GM18519 (cell line): ENCODE results near the gene ZNF547.
"Not testable (repeated sequence)": the region's sequence is repeated elsewhere in the genome, so short reads cannot be mapped to it uniquely, and the experiment has no call there.

Source experiments
- ATAC-seq: cut with Tn5 transposase; IDR thresholded peaks from one replicate; pipeline ENCODE4 v1.9.1; 2021; ENCODE audit warnings: mild to moderate bottlenecking, moderate library complexity; ENCODE audit not compliant: unreplicated experiment, low FRiP score

ZNF547 gene

DNA sequence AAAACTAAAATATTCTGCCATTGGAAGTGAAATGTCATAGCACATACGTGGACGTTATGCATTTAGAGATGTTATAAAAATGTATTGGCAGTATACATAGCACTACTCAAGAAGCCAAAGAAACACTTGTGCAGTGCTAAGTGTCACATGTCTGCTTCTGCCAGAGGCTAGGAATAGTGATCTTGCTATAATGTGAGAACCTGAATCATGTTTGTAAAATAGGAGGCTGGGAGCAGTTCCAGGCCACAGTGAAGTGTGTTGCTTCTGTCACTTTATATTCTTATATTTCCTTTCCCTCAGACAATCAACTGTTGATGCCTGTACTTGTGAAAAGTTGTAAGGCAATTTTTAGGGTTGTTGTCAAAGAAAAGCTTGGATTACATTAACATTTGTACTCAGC, 3.4 kb downstream of the ZNF547 start:
- ATAC-seq, result no peak

DNA sequence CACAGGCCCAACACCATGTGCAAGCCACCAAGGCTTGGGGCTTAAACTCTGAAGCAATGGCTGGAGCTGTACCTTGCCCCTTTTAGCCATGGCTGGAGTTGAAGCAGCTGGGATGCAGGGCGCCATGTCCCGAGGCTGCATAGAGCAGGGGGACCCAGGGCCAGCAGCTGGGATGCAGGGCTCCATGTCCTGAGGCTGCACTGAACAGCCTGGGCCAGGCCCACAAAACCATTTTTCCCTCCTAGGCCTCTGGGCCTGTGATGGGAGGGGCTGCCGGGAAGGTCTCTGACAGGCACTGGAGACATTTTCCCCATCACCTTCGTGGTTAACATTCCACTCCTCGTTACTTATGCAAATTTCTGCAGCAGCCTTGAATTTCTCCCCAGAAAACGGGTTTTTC, 10.8 kb downstream of the ZNF547 start:
- no peak for ATAC-seq

GRCh38 chr19:57374647-57375046, 11.3 kb downstream of the ZNF547 start:
- not testable (repeated sequence) for ATAC-seq

DNA sequence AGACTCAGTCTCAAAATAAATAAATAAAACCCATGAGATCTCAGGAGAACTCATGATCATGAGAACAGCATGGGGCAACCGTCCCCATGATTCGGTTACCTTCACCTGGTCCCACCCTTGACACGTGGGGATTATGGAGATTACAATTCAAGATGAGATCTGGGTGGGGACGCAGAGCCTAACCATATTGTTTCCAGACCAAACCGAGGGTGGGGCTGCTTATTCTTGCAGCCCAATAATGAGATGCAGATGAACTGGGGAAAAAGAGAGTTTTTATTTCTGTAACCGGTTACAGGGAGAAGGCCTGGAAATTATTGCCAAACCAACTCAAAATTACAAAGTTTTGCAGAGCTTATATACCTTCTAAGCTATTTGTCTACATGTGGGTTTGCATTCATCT, 12.8 kb downstream of the ZNF547 start:
- no peak for ATAC-seq

DNA sequence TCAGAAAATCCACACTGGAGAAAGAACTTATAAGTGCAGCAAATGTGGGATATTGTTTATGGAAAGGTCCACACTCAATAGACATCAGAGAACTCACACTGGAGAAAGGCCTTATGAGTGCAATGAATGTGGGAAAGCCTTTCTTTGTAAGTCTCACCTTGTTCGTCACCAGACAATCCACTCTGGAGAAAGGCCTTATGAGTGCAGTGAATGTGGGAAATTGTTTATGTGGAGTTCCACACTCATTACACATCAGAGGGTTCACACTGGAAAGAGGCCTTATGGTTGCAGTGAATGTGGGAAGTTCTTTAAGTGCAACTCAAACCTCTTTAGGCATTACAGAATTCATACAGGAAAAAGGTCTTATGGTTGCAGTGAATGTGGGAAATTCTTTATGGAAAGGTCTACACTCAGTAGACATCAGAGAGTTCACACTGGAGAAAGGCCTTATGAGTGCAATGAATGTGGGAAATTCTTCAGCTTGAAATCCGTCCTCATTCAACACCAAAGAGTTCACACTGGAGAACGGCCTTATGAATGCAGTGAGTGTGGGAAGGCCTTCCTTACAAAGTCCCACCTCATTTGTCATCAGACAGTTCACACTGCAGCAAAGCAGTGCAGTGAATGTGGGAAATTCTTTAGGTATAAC, 14.3 kb downstream of the ZNF547 start:
- ATAC-seq, result no peak

GRCh38 chr19:57380923-57381322, 17.6 kb downstream of the ZNF547 start:
- no peak for ATAC-seq

- ATAC-seq, result no peak
Observed at GRCh38 chr19:57382806-57383488, 19.6 kb downstream of the ZNF547 start.

GRCh38 chr19:57389194-57389729, 25.9 kb downstream of the ZNF547 start:
- no peak for ATAC-seq

- ATAC-seq, result peak; percentile 89
Observed at GRCh38 chr19:57389730-57390598, 26.6 kb downstream of the ZNF547 start, which contains the start of gene ZNF548. Gene ZNF548, plus strand, starts transcription at chr19:57389854. Its CDS starts 246 bp downstream, at chr19:57390100.

- no peak for ATAC-seq
Observed at GRCh38 chr19:57395710-57396109, 32.4 kb downstream of the ZNF547 start.

GRCh38 chr19:57398868-57399267, 35.5 kb downstream of the ZNF547 start:
- ATAC-seq, result no peak

GRCh38 chr19:57403737-57404563, 40.6 kb downstream of the ZNF547 start:
- ATAC-seq, result no peak

DNA sequence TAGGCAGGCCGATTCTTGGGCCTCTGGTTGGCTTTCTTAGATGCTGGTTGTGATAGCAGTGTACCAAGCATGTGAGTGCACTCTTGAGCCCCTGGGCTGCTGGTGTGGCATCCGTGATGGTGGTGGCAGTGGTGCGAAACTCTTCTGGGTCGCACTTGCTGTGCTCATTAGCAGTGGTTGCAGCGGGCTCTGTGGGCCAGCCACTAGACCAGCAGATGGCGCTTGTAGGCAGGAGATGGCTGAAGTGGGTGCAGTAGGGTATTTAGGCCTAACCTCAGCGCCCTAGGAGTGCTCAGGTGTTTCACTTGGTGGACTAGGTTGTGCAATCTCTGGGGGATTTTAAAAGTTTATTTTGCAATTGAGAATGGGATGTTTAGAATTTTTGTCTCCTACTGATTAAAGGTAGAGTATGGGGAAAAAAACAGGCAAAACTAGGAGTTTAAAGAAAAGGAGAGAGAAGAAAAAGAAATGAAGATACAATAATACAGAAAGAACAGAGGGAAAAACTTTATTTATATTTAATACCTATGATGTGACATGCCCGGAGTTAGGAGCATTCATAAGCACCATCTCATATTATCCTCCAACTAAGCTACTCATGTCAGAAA, 43.3 kb downstream of the ZNF547 start:
- no peak for ATAC-seq

DNA sequence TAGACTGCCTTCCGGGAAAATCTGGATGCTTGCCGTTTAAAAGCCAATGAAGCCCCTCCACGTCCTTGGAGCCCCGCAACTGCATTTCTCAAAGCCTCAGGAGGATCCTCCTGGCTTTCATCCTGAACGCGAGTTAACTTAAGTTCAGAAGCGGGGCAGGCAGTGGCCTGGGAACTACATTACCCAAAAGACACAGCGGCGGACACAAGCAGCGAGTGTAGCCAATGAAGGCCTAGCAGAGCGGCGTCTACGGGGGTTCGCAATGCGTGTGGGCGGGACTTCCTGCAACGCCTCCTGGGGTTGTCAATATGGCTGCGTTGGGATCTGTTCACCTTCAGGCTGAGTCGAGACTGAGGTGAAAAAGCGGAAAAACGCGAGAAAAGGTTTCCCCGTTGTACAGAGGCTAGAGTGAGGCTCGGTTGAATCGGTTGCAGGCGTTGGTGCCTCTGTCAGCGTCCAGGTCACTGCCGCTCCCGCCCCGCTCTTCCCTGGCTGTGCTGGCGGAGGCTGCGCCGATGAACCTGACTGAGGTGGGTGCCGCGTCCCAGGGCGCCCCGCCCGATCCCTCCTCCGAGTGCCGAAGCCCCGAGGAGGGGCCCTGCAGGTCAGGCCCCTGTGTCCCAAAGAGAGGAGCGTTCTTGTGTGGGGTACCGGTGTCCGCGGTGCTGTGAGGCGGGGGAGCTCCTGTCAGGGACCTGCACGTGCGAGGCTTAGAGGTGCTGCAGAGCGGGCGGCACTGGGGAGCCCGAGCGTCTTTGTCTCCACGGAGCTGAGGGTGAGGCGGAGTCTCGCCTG, 47.7 kb downstream of the ZNF547 start, which contains the start of gene ZNF17:
Gene ZNF17, plus strand, starts transcription at position 285 of the 795 bp plus-strand sequence. CDS start 2,455 bp downstream, outside the sequence.
- ATAC-seq, result peak; percentile 89

GRCh38 chr19:57419439-57419838, 56.1 kb downstream of the ZNF547 start:
- ATAC-seq, result no peak

DNA sequence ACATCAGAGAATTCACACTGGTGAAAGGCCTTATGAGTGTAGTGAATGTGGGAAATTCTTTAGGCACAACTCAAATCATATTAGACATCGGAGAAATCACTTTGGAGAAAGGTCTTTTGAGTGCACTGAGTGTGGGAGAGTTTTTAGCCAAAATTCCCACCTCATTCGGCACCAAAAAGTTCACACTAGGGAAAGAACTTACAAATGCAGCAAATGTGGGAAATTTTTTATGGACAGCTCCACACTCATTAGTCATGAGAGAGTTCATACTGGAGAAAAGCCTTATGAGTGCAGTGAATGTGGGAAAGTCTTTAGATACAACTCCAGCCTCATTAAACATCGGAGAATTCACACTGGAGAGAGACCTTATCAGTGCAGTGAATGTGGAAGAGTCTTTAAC, 57.7 kb downstream of the ZNF547 start:
- no peak for ATAC-seq
